Astrocyte (in vitro differentiated cells and primary cell): ENCODE measurements around the gene ADGRF3. TPM values are rescaled to one million over a fixed set of nuclear protein-coding genes. Genes with fewer than 3 reads are reported as not detected.

Experiments used
- DNase-seq: peaks from one replicate; pipeline ENCODE4 v3.0.0-alpha.2; 2010; ENCODE audit warnings: low read depth
- FAIRE-seq: peaks from 2 replicates; lab custom pipeline; 2011; peaks lifted over from hg19 to GRCh38; lab: Jason Lieb, UNC
- H2AFZ ChIP-seq: 2 replicates; pipeline ENCODE4 v1.6.0; 2012; ENCODE audit warnings: low read depth, low read length, inconsistent platforms
- H3K27ac ChIP-seq: 2 replicates; pipeline ENCODE4 v1.5.1; 2011; ENCODE audit warnings: low read depth, low read length, inconsistent platforms
- H3K27me3 ChIP-seq: 2 replicates; pipeline ENCODE4 v1.6.0; 2011; ENCODE audit warnings: low read length, inconsistent platforms; ENCODE audit not compliant: insufficient read depth
- H3K36me3 ChIP-seq: 2 replicates; pipeline ENCODE4 v1.5.1; 2011; ENCODE audit warnings: low read length, inconsistent platforms; ENCODE audit not compliant: insufficient read depth
- H3K4me1 ChIP-seq: 2 replicates; pipeline ENCODE4 v1.5.1; 2011; ENCODE audit warnings: low read length, inconsistent platforms; ENCODE audit not compliant: insufficient read depth
- H3K4me2 ChIP-seq: 2 replicates; pipeline ENCODE4 v1.6.0; 2012; ENCODE audit warnings: low read length, inconsistent platforms
- H3K4me3 ChIP-seq: 2 replicates; pipeline ENCODE4 v1.5.1; 2011; ENCODE audit warnings: low read depth, mild to moderate bottlenecking, low read length, inconsistent platforms; ENCODE audit not compliant: insufficient read depth
- H3K79me2 ChIP-seq: 2 replicates; pipeline ENCODE4 v1.6.0; 2012; ENCODE audit warnings: mild to moderate bottlenecking, low read length, inconsistent platforms; ENCODE audit not compliant: insufficient read depth
- H3K9ac ChIP-seq: 2 replicates; pipeline ENCODE4 v1.6.0; 2012; ENCODE audit warnings: mild to moderate bottlenecking, low read length, inconsistent platforms
- H3K9me3 ChIP-seq: 2 replicates; pipeline ENCODE4 v1.5.1; 2012; ENCODE audit warnings: low read depth, mild to moderate bottlenecking, low read length, inconsistent platforms; ENCODE audit not compliant: insufficient read depth
- H4K20me1 ChIP-seq: 2 replicates; pipeline ENCODE4 v1.6.0; 2012; ENCODE audit warnings: low read length, inconsistent platforms; ENCODE audit not compliant: insufficient read depth
- H3K27ac Mint-ChIP-seq: one replicate; pipeline ENCODE4 v1.8.0; 2021; ENCODE audit warnings: mild to moderate bottlenecking, mixed read lengths; ENCODE audit not compliant: unreplicated experiment
- H3K27me3 Mint-ChIP-seq: one replicate; pipeline ENCODE4 v1.8.0; 2021; ENCODE audit warnings: low read depth, mixed read lengths; ENCODE audit not compliant: unreplicated experiment
- H3K36me3 Mint-ChIP-seq: one replicate; pipeline ENCODE4 v1.8.0; 2021; ENCODE audit warnings: low read depth, mixed read lengths; ENCODE audit not compliant: unreplicated experiment
- H3K4me1 Mint-ChIP-seq: one replicate; pipeline ENCODE4 v1.8.0; 2021; ENCODE audit warnings: low read depth, mixed read lengths; ENCODE audit not compliant: unreplicated experiment
- H3K4me3 Mint-ChIP-seq: one replicate; pipeline ENCODE4 v1.8.0; 2021; ENCODE audit warnings: mild to moderate bottlenecking, moderate library complexity, mixed read lengths; ENCODE audit not compliant: unreplicated experiment
- H3K9me3 Mint-ChIP-seq: one replicate; pipeline ENCODE4 v1.8.0; 2021; ENCODE audit warnings: mild to moderate bottlenecking, mixed read lengths; ENCODE audit not compliant: unreplicated experiment
- EZH2 ChIP-seq: IDR thresholded peaks from 2 replicates; pipeline ENCODE4 v1.6.1; 2012; ENCODE audit warnings: mild to moderate bottlenecking, low read length, inconsistent platforms; ENCODE audit not compliant: insufficient read depth
- total RNA-seq: library from RNA; stranded (reverse); gene quantifications from 2 replicates; pipeline ENCODE4 v1.2.1, GENCODE V29; 2021
- TF ChIP-seq, protein P1 (sequence below): IDR thresholded peaks from 2 replicates; pipeline ENCODE4 v1.5.1; 2011; ENCODE audit warnings: low read depth, mild to moderate bottlenecking, inconsistent platforms, low read length, moderate library complexity; ENCODE audit not compliant: insufficient read depth

Gene ADGRF3
- total RNA-seq, 1 donor from 2014 or later = 0.16 TPM

- H3K36me3 ChIP-seq = no peaks in the 10 kb centered on the region
- H3K27ac Mint-ChIP-seq = peak within 1 kb of the TSS; percentile 98
- no peaks in the 10 kb centered on the region for H3K9me3 Mint-ChIP-seq
Observed at GRCh38 chr2:26345545-26346453, 790 bp downstream of the ADGRF3 start, which contains the start of gene SELENOI. Gene SELENOI, plus strand, starts transcription at chr2:26346143. Its CDS starts 90 bp downstream, at chr2:26346233.

GRCh38 chr2:26345283-26345544 is 1.4 kb downstream of the ADGRF3 start:
- Histone ChIP-seq H3K79me2 (peaks cover 54% of the 10 kb centered on the region), H3K4me2 (peak overlapping the region; percentile 89), H3K9me3 (no peaks in the 10 kb centered on the region), H4K20me1 (peaks cover 14% of the 10 kb centered on the region), H3K9ac (peak overlapping the region; percentile 95), H3K27me3 (no peaks in the 10 kb centered on the region), H3K4me1 (peaks cover 15% of the 10 kb centered on the region), H3K27ac (peak overlapping the region; percentile 93), H3K4me3 (peak overlapping the region; percentile 90), H2AFZ (peak overlapping the region; percentile 75), H3K36me3 (no peaks in the 10 kb centered on the region)
- no peaks in the 10 kb centered on the region for H3K27me3 Mint-ChIP-seq
- H3K4me3 Mint-ChIP-seq = peak overlapping the region; percentile 97
- FAIRE-seq (no peak), DNase-seq (no peak)
- peak overlapping the region; percentile 98 for H3K27ac Mint-ChIP-seq
- H3K4me1 Mint-ChIP-seq = peaks cover 17% of the 10 kb centered on the region
- H3K36me3 Mint-ChIP-seq = no peaks in the 10 kb centered on the region
- no peak for TF ChIP-seq EZH2
- TF ChIP-seq, protein P1, sequence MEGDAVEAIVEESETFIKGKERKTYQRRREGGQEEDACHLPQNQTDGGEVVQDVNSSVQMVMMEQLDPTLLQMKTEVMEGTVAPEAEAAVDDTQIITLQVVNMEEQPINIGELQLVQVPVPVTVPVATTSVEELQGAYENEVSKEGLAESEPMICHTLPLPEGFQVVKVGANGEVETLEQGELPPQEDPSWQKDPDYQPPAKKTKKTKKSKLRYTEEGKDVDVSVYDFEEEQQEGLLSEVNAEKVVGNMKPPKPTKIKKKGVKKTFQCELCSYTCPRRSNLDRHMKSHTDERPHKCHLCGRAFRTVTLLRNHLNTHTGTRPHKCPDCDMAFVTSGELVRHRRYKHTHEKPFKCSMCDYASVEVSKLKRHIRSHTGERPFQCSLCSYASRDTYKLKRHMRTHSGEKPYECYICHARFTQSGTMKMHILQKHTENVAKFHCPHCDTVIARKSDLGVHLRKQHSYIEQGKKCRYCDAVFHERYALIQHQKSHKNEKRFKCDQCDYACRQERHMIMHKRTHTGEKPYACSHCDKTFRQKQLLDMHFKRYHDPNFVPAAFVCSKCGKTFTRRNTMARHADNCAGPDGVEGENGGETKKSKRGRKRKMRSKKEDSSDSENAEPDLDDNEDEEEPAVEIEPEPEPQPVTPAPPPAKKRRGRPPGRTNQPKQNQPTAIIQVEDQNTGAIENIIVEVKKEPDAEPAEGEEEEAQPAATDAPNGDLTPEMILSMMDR = no peak
- no peaks in the 10 kb centered on the region for H3K9me3 Mint-ChIP-seq

More at GRCh38 chr2:26345545-26346453, 790 bp downstream of the ADGRF3 start, which contains the start of gene SELENOI:
- FAIRE-seq (peak; percentile 52), DNase-seq (peak; percentile 95)
- Histone ChIP-seq H3K27ac (peak within 1 kb of the TSS; percentile 93), H3K79me2 (peaks cover 60% of the 10 kb centered on the region), H3K4me3 (peak within 1 kb of the TSS; percentile 90), H3K4me1 (peaks cover 15% of the 10 kb centered on the region), H3K4me2 (peak within 1 kb of the TSS; percentile 92), H2AFZ (peak within 1 kb of the TSS; percentile 76), H3K9me3 (no peaks in the 10 kb centered on the region), H4K20me1 (peaks cover 14% of the 10 kb centered on the region), H3K9ac (peak within 1 kb of the TSS; percentile 95), H3K27me3 (no peaks in the 10 kb centered on the region)
- H3K27me3 Mint-ChIP-seq = no peaks in the 10 kb centered on the region
- peaks cover 14% of the 10 kb centered on the region for H3K4me1 Mint-ChIP-seq
- peak within 1 kb of the TSS; percentile 97 for H3K4me3 Mint-ChIP-seq
- H3K36me3 Mint-ChIP-seq = no peaks in the 10 kb centered on the region
- TF ChIP-seq EZH2 = no peak
- TF ChIP-seq, protein P1 = no peak
